ENCODE data around the gene TAOK1.

Gene TAOK1

DNA sequence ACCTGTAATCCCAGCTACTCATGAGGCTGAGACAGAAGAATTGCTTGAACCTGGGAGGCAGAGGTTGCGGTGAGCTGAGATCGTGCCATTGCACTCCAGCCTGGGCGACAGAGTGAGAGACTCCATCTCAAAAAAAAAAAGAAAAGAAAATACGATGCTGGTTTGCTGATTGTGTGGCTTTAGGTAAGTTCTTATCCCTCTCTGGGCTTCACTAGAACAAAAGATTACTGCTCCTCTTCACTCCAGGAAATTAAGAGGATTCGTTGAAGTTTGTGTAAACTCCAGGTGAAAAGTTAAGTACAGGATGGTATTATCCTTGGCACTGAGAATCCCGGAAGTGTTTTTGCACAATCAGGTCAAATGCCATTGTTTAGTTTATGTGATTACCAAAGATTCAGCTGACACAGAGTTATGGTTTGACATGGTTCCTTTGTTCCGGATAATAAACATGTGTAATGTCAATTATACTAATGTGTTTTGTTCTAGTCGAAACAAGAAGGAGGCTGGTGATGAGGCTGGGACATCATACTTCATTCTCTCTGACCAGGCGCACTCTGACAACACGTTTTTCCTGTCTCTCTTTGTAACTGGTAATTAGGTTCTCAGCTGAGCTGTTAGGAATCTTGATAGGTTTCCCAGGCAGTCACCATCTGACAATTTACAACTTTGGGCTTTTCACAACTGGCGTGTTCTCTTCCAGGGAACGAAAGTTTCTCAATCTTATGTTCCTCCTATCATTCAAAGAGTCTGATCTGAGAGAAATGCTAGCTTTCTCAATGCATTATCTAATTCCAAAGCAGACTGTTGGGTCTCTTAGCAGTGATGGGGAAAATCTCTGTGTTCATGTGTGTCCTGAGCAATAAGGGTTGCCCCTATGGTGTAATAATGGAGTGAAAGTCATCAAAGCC is 10.8 kb upstream of the TAOK1 start:
- DNase-seq (ENCODE audit: low spot score): peak; percentile 61

GRCh38 chr17:29383686-29384085 is 6.5 kb upstream of the TAOK1 start:
- DNase-seq (ENCODE audit: low spot score): no peak

- DNase-seq (ENCODE audit: low spot score): no peak
These were observed 5.3 kb upstream of the TAOK1 start for GRCh38 chr17:29384901-29385300.

GRCh38 chr17:29386760-29387159 is 3.4 kb upstream of the TAOK1 start:
- DNase-seq (ENCODE audit: low spot score): no peak

DNA sequence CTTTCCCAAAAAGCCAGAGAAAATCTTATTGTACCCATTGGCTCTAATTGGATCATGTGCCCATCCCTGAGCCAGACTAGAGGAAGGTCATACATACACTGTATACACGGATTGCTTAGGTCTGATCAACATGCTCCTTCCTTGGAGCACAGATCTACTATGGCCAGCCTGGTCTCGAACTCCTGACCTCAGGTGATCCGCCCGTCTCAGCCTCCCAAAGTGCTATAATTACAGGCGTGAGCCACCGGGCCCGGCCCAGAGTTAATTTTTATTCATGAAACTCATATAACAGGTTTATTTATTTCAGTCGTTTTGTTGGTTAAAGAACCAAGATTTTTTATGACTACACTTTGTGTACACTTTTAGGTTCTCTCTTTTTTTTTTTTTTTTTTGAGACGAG is 1.2 kb upstream of the TAOK1 start:
- DNase-seq (ENCODE audit: low spot score): no peak

DNA sequence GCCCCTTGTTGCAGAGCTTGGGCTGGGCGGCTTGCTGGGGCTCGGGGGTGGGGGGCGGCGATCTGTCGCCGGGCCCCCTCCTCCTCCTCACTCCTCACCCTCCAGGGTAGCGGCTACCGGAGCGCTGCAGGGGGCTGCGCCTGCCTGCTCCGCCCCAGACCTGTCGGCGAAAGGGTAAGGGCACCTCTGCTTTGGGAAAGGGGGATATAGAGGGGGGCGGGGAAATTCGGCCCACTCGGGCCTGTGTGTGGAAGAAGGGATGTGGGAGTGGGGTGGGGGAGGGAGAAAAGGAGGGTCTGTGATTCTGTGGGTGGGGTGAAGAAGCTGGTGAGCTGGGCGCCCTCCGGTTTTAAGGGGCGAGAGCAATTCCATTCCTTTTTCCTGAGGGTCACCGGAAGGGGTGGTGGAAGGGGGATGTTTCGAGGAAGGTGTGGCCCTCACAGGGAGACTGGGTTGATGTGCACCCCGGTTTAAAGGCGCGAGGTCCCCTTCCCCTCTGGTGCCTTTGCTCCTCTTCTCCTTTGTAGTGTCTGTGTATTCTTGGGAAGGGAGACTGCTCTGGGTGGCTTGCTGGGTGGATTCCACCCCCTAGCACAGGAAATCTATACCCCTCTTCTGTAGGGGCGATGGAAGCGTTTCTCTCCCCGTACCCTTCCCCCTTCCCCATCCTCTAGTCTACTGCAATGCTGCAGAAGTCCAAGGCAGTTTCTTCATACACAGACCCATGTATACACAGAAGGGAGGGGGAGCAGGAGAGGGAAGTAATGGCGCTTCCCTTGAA is 878 bp downstream of the TAOK1 start:
- peak; percentile 55 for DNase-seq (ENCODE audit: low spot score)

DNA sequence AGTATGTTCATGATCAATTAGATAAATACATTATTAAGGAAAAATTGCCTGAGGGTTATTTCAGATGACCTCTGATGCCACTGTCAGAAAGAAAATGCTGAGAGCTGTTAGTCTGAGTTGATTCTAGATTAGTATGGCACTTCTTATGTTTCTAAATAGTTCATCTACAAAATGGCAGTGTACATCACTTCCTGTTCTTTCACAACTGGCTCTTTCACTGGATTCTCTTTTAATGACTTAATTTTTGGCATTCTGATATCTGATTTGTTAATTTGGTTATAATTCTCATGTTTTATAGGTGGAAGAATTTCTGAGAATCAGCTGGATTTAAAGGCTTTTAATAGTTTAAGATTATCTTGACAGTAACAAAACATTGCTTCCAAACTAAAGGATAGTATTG is 3.3 kb downstream of the TAOK1 start:
- no peak for DNase-seq (ENCODE audit: low spot score)

DNA sequence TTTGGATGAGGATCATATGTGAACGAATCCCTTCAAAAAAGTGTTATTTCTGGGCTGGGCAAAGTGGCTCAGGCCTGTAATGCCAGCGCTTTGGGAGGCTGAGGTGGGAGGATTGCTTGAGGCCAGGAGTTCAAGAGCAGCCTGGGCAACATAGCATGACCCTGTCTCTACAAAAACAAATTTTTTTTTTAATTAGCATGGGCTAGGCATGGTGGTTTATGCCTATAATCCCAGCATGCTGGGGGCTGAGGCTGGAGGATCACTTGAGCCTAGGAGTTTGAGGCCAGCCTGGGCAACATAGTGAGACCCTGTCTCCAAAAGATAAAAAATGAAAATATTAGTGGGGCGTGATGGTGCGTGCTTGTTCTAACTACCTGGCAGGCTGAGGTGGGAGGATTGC is 4.6 kb downstream of the TAOK1 start:
- DNase-seq (ENCODE audit: low spot score): no peak

DNA sequence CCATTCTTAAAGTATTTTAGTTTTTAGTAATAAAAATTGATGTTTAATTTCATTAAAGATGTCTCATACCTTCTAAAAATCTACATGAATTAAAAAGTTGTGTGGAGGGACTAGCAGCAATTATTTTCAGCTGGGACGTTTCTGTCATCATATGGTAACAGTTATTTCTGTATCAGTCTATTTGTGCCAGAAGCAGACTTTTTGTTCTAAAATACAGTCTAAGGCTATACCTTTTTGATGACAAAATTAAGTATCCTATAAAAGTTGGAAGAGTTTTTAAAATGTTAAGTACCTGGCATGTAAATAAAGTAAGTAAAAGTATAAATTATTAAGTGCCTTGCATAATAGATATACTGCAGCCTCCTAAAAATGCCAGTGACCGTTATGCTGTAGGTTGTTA is 5.9 kb downstream of the TAOK1 start:
- DNase-seq (ENCODE audit: low spot score): no peak

DNA sequence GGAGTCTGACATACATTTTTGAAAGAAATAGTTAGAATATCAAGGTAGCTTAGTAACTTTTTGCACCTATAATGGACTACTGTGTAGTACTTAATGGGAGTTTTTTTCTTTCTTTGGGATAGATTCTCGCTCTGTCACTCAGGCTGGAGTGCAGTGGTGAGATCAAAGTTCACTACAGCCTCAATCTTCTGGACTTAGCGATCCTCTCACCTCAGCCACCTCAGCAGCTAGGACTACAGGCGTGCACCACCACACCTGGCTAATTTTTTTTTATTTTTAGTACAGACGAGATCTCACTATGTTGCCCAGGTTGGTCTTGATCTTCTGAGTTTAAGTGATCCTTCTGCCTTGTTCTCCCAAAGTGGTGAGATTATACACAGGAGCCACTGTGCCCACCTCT is 9.5 kb downstream of the TAOK1 start:
- no peak for DNase-seq (ENCODE audit: low spot score)

DNA sequence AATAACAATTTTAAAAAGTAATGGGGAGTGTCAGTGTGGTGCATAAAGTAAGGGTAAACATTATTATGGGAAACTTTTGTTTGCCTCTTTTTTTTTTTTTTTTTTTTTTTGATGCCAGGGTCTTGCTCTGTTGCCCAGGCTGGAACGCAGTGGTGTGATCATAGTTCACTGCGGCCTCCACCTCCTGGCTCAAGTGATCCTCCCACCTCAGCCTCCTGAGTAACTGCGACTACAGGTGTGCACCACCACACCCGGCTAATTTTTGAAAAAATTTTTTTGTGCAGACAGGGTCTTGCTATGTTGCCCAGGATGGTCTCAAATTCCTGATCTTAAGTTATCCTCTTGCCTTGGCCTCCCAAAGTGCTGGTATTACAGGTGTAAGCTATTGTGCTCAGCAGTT is 10.7 kb downstream of the TAOK1 start:
- no peak for DNase-seq (ENCODE audit: low spot score)

- no peak for DNase-seq (ENCODE audit: low spot score)
These were observed 11.1 kb downstream of the TAOK1 start for GRCh38 chr17:29401258-29401657.

GRCh38 chr17:29407856-29408255 is 17.7 kb downstream of the TAOK1 start:
- DNase-seq (ENCODE audit: low spot score): no peak

GRCh38 chr17:29409963-29410362 is 19.8 kb downstream of the TAOK1 start:
- DNase-seq (ENCODE audit: low spot score): no peak

DNA sequence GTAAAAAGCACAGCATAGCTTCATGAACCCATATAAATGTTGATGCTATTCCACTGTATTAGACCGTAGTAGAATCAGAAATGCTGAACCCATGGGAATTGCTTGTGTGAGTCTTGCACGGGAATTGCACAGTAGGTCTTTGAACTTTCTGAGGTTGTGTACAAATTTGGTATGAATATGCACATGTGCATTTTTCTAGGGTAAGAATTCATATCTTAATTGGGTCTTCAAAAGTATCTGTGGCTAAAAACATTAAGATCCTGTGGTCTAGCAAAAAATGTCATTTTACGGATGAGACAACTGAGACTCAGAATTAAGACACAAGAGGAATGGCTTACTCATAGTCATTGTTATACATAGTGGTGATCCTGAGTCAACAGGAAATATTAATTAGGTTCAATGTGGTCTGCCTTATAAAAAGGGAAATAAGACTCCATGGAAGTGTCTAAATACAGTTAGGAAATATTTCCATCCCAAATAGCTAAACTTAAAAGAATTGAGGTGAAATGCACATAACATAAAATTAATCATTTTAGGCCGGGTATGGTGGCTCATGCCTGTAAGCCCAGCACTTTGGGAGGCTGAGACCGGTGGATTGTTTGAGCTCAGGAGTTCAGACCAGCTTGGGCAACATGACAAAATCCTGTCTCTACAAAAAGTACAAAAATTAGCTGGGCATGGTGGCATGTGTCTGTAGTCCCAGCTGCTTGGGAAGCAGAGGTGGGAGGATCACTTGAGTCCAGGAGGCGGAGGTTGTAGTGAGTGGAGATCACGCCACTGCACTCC is 22.8 kb downstream of the TAOK1 start:
- DNase-seq (ENCODE audit: low spot score): no peak

GRCh38 chr17:29420128-29420527 is 30.0 kb downstream of the TAOK1 start:
- DNase-seq (ENCODE audit: low spot score): no peak

- no peak for DNase-seq (ENCODE audit: low spot score)
These were observed 40.1 kb downstream of the TAOK1 start for GRCh38 chr17:29430275-29430674.

DNA sequence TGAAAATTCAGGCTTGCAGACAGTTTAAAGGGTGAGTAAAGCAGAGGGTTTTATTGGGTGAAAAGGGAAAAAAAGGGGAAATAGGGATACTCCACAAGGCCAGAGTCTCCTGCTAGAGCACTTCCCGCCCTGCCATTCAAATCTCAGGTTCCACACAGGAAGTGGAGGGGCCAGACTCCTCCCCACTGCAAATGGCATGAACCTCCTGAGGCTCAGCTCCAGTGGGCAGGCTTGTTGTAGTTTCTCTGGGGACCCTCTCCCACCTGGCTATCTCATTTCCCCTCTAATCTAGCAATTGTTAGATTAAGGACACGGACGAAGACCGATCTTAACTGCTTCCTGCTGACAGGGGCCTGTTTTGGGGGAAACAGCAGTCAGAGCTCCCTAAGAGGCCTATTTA is 43.4 kb downstream of the TAOK1 start:
- no peak for DNase-seq (ENCODE audit: low spot score)

GRCh38 chr17:29434550-29434949 is 44.4 kb downstream of the TAOK1 start:
- no peak for DNase-seq (ENCODE audit: low spot score)

- no peak for DNase-seq (ENCODE audit: low spot score)
These were observed 52.3 kb downstream of the TAOK1 start for GRCh38 chr17:29442451-29442850.

- peak; percentile 25 for DNase-seq (ENCODE audit: low spot score)
These were observed 53.0 kb downstream of the TAOK1 start for GRCh38 chr17:29443041-29443739.

DNA sequence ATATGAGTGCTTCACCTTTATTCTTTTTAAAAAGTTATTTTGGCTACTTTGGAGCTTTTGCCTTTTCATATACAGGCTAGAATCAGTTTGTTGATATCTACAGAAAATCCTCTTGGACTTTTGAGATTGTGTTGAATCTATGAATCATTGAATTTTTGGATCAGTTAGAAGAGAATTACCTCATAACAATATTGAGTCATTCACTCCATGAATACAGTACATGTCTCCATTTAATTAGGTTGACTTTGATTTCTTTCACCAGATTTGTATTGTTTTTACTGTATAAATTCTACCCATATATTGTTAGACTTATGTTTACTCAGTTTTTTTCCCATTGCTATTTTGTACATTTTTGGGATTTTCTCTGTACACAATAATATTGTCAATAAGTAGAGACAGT is 54.4 kb downstream of the TAOK1 start:
- no peak for DNase-seq (ENCODE audit: low spot score)
